GM12878 (cell line): Measurements from ENCODE around the gene CLIC6. TPM values are rescaled to one million over a fixed set of nuclear protein-coding genes. Genes with fewer than 3 reads are reported as not detected.

Source experiments
- HDAC2 ChIP-seq: fragments of 200-600 bp; sonication (generic); IDR thresholded peaks from 2 replicates; pipeline ENCODE4 v1.6.1; 2017
- STAT1 ChIP-seq: fragments of 450-650 bp; conservative IDR thresholded peaks from 2 replicates; pipeline ENCODE4 v1.6.1; 2014; ENCODE audit warnings: antibody characterized with exemption, mild to moderate bottlenecking
- WRNIP1 ChIP-seq: IDR thresholded peaks from 2 replicates; pipeline ENCODE4 v1.6.1; 2011; ENCODE audit warnings: low read depth, low read length, improper control_type of control experiment, borderline replicate concordance
- polyA plus RNA-seq, 11 experiments: library from polyadenylated mRNA; depleted of rRNA in 4 of 11; unstranded in 6 of 11; stranded (reverse) in 5 of 11; fragments of >200 nt; fragmentation: Nextera tagmentation in 4 of 11; fragmentation: Illumina TruSeq in 1 of 11; extraction: Ambion mirVana in 4 of 11; extraction: Trizol in 1 of 11; gene quantifications; 1 replicate in 1 of 11; 2 replicates in 10 of 11; pipeline versions ENCODE4 v1.2.1 to v1.2.3, GENCODE V29; 2011 to 2016; ENCODE audit warnings: inconsistent platforms in 2 of 11, missing spikeins in 2 of 11, low read depth in 1 of 11
- total RNA-seq, 4 experiments: library from RNA; depleted of rRNA in 3 of 4; stranded (reverse); fragments of >200 nt in 3 of 4; fragmentation: Illumina TruSeq in 1 of 4; extraction: Trizol in 1 of 4; gene quantifications; 2 replicates each; pipeline versions ENCODE4 v1.2.1 to v1.2.3, GENCODE V29; 2013 to 2021
- TF ChIP-seq, protein P1 (sequence below): fragments of 450-650 bp; IDR thresholded peaks from 2 replicates; pipeline ENCODE4 v1.6.1; 2016; ENCODE audit warnings: mild to moderate bottlenecking
- TF ChIP-seq, protein P2 (sequence below): fragments of 450-650 bp; IDR thresholded peaks from 2 replicates; pipeline ENCODE4 v1.6.1; 2014; ENCODE audit warnings: mild to moderate bottlenecking
- TF ChIP-seq, protein P3 (sequence below): fragments of 450-650 bp; IDR thresholded peaks from 2 replicates; pipeline ENCODE4 v1.6.1; 2017; ENCODE audit warnings: mild to moderate bottlenecking, moderate library complexity

Gene CLIC6
- total and polyA plus RNA-seq, 10 of the 15 experiments (the other 5 are each of a cell fraction or from before 2014, with no cell fraction given) = 5.7 to 34.1 (median 11.2) TPM

GRCh38 chr21:34691390-34692032 lies 22.7 kb downstream of the CLIC6 start (continued):
- TF ChIP-seq, protein P1, sequence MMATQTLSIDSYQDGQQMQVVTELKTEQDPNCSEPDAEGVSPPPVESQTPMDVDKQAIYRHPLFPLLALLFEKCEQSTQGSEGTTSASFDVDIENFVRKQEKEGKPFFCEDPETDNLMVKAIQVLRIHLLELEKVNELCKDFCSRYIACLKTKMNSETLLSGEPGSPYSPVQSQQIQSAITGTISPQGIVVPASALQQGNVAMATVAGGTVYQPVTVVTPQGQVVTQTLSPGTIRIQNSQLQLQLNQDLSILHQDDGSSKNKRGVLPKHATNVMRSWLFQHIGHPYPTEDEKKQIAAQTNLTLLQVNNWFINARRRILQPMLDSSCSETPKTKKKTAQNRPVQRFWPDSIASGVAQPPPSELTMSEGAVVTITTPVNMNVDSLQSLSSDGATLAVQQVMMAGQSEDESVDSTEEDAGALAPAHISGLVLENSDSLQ = no peak
- TF ChIP-seq HDAC2 (no peak), STAT1 (no peak), WRNIP1 (no peak)
- TF ChIP-seq, protein P2, sequence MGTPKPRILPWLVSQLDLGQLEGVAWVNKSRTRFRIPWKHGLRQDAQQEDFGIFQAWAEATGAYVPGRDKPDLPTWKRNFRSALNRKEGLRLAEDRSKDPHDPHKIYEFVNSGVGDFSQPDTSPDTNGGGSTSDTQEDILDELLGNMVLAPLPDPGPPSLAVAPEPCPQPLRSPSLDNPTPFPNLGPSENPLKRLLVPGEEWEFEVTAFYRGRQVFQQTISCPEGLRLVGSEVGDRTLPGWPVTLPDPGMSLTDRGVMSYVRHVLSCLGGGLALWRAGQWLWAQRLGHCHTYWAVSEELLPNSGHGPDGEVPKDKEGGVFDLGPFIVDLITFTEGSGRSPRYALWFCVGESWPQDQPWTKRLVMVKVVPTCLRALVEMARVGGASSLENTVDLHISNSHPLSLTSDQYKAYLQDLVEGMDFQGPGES = no peak
- TF ChIP-seq, protein P3, sequence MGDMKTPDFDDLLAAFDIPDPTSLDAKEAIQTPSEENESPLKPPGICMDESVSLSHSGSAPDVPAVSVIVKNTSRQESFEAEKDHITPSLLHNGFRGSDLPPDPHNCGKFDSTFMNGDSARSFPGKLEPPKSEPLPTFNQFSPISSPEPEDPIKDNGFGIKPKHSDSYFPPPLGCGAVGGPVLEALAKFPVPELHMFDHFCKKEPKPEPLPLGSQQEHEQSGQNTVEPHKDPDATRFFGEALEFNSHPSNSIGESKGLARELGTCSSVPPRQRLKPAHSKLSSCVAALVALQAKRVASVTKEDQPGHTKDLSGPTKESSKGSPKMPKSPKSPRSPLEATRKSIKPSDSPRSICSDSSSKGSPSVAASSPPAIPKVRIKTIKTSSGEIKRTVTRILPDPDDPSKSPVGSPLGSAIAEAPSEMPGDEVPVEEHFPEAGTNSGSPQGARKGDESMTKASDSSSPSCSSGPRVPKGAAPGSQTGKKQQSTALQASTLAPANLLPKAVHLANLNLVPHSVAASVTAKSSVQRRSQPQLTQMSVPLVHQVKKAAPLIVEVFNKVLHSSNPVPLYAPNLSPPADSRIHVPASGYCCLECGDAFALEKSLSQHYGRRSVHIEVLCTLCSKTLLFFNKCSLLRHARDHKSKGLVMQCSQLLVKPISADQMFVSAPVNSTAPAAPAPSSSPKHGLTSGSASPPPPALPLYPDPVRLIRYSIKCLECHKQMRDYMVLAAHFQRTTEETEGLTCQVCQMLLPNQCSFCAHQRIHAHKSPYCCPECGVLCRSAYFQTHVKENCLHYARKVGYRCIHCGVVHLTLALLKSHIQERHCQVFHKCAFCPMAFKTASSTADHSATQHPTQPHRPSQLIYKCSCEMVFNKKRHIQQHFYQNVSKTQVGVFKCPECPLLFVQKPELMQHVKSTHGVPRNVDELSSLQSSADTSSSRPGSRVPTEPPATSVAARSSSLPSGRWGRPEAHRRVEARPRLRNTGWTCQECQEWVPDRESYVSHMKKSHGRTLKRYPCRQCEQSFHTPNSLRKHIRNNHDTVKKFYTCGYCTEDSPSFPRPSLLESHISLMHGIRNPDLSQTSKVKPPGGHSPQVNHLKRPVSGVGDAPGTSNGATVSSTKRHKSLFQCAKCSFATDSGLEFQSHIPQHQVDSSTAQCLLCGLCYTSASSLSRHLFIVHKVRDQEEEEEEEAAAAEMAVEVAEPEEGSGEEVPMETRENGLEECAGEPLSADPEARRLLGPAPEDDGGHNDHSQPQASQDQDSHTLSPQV = no peak
